ENCODE results near the gene GSG1L.

Gene GSG1L

DNA sequence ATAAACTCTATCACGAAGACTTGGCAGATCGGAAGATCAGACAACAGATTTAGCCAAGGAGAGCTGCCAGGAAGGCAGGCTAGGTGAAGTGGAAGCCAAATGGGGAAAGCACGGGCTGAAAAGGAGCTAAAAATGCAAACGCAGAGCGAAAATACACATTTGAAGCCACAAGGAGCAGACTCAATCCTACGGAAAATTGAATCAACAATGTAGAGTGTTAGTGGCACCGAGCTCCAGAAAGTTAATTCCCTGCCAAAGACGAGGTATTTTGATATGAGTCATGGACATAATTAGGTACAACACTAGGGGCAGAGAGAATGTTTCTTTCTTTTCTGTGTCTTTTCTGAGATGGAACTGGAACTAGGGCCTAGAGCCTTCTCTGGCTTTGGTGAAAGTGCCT, 20.7 kb downstream of the GSG1L start:
- TF ChIP-seq LEF1 (IDR thresholded peaks at IDR 0.05; ENCODE audit: borderline replicate concordance) (no peak), TARDBP (IDR thresholded peaks at IDR 0.05) (no peak), L3MBTL2 (conservative IDR thresholded peaks at IDR 0.05) (no peak), SP1 (IDR thresholded peaks at IDR 0.05) (no peak), SUZ12 (IDR thresholded peaks at IDR 0.05) (no peak), NFRKB (IDR thresholded peaks at IDR 0.05) (no peak), BHLHE40 (IDR thresholded peaks at IDR 0.05; ENCODE audit: borderline replicate concordance) (no peak), FOXM1 (IDR thresholded peaks at IDR 0.05; ENCODE audit: borderline replicate concordance) (no peak), ARNT (IDR thresholded peaks at IDR 0.05) (no peak), FOXK2 (IDR thresholded peaks at IDR 0.05) (no peak), CTBP1 (IDR thresholded peaks at IDR 0.05; ENCODE audit: borderline replicate concordance) (no peak), ZNF384 (IDR thresholded peaks at IDR 0.05) (no peak), ELF4 (IDR thresholded peaks at IDR 0.05) (no peak), FOXA1 (IDR thresholded peaks at IDR 0.05) (no peak), HDGF (IDR thresholded peaks at IDR 0.05; ENCODE audit: borderline replicate concordance) (no peak)
- TF ChIP-seq, protein P1, sequence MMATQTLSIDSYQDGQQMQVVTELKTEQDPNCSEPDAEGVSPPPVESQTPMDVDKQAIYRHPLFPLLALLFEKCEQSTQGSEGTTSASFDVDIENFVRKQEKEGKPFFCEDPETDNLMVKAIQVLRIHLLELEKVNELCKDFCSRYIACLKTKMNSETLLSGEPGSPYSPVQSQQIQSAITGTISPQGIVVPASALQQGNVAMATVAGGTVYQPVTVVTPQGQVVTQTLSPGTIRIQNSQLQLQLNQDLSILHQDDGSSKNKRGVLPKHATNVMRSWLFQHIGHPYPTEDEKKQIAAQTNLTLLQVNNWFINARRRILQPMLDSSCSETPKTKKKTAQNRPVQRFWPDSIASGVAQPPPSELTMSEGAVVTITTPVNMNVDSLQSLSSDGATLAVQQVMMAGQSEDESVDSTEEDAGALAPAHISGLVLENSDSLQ (IDR thresholded peaks at IDR 0.05), result no peak
- ChIA-PET CTCF (no interaction called here), POLR2A (no interaction called here)
- no peak for DNase-seq (ENCODE audit: extremely low spot score)

DNA sequence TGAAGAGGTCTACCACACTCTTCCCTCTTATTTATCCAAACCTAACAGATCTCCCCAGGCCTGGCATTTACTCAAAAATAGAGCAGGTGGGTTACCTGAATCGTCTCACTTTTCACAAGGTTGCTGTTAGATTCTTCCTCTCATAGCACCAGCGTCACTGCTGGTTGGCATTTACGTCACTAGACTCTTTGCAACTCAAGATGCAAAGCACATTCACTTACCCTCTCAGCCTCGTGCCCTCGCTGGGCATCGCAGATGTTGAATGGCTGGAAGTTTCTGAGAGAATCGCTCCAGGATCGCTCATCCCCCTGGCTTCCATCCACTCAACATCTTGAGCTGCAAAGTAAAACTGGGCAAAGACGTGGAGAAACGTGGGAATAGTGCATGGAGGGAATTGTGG, 21.9 kb downstream of the GSG1L start:
- ChIA-PET POLR2A (interaction anchor here (0.6 kb wide), 1 partner anchor 511 kb away, joined by 3 read pairs; no protein-coding TSS in a partner anchor), CTCF (no interaction called here)
- TF ChIP-seq FOXM1 (IDR thresholded peaks at IDR 0.05; ENCODE audit: borderline replicate concordance) (no peak), BHLHE40 (IDR thresholded peaks at IDR 0.05; ENCODE audit: borderline replicate concordance) (no peak), SP1 (IDR thresholded peaks at IDR 0.05) (no peak), ARNT (IDR thresholded peaks at IDR 0.05) (no peak), L3MBTL2 (conservative IDR thresholded peaks at IDR 0.05) (no peak), CTBP1 (IDR thresholded peaks at IDR 0.05; ENCODE audit: borderline replicate concordance) (no peak)
- TF ChIP-seq, protein P1 (IDR thresholded peaks at IDR 0.05), result no peak
- no peak for DNase-seq (ENCODE audit: extremely low spot score)

DNA sequence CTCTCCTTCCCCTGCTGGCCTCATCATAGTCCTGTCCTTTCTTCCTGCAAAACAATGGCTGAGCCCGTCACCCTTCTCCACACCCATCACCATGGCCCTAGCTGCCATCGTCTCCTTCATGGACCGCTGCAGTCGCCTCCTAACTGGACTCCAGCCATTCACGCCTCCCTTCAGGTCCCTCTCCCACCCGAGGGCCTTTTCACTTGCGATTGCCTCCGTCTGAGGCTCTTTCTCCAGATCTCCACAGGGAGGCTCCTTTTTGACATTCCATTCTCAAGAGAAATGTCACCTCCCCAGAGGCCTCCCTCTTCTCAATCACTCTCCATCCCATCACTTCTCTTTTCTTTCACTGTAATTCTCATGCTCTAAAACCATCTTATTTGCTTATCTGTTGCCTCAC, 23.5 kb downstream of the GSG1L start:
- ChIA-PET CTCF (no interaction called here), POLR2A (no interaction called here)
- no peak for DNase-seq (ENCODE audit: extremely low spot score)
- no peak for TF ChIP-seq ZNF384 (IDR thresholded peaks at IDR 0.05)
- no peak for TF ChIP-seq CTBP1 (IDR thresholded peaks at IDR 0.05; ENCODE audit: borderline replicate concordance)
- TF ChIP-seq TARDBP (IDR thresholded peaks at IDR 0.05), result no peak
- no peak for TF ChIP-seq FOXM1 (IDR thresholded peaks at IDR 0.05; ENCODE audit: borderline replicate concordance)
- TF ChIP-seq ARNT (IDR thresholded peaks at IDR 0.05), result no peak
- no peak for TF ChIP-seq FOXK2 (IDR thresholded peaks at IDR 0.05)
- no peak for TF ChIP-seq L3MBTL2 (conservative IDR thresholded peaks at IDR 0.05)
- TF ChIP-seq SUZ12 (IDR thresholded peaks at IDR 0.05), result no peak
- no peak for TF ChIP-seq LEF1 (IDR thresholded peaks at IDR 0.05; ENCODE audit: borderline replicate concordance)
- no peak for TF ChIP-seq NFRKB (IDR thresholded peaks at IDR 0.05)
- TF ChIP-seq FOXA1 (IDR thresholded peaks at IDR 0.05), result no peak

DNA sequence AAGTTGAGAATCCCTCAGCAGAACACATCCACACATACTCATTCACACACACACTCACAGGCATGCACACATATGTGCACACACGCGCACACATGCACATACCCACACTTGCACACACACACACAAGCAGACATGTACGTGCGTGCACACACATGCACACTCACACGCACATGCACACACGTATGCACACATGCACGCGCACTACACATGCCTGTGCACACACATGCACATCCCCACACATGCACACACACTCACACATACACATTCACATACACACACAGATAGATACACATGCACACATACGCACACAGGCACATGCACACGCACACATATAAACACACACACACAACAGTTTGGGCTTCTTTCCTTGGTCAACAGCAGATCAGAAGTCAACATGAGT, 24.0 kb downstream of the GSG1L start:
- ChIA-PET CTCF (no interaction called here), POLR2A (no interaction called here)
- DNase-seq (ENCODE audit: extremely low spot score), result no peak

DNA sequence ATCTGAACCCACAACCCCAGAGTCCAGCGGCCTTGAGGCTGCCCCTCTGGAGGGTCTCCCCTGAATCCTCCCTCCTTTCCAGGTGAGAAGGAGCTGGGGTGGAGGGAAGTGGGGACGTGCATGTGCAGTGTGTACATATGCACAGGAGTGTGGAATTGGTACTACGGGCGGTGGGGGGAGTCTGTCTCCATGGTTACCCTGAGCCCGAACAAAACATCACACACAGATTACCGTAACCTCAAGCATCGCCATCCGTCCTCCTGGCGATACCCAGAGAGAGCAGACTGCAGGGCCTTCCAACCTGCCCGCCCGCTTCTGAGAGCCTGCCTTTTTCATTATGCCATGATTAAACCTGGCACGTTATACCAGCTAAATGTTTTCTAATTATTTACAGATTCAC, 25.1 kb downstream of the GSG1L start:
- POLR2A ChIA-PET, result no interaction called here
- CTCF ChIA-PET, result no interaction called here
- TF ChIP-seq, protein P1 (IDR thresholded peaks at IDR 0.05), result no peak
- TF ChIP-seq ZNF384 (IDR thresholded peaks at IDR 0.05) (no peak), BHLHE40 (IDR thresholded peaks at IDR 0.05; ENCODE audit: borderline replicate concordance) (no peak), SP1 (IDR thresholded peaks at IDR 0.05) (no peak), CTBP1 (IDR thresholded peaks at IDR 0.05; ENCODE audit: borderline replicate concordance) (no peak), FOXK2 (IDR thresholded peaks at IDR 0.05) (no peak), HDGF (IDR thresholded peaks at IDR 0.05; ENCODE audit: borderline replicate concordance) (no peak), SUZ12 (IDR thresholded peaks at IDR 0.05) (no peak), FOXM1 (IDR thresholded peaks at IDR 0.05; ENCODE audit: borderline replicate concordance) (no peak), ARNT (IDR thresholded peaks at IDR 0.05) (no peak), TARDBP (IDR thresholded peaks at IDR 0.05) (no peak), LEF1 (IDR thresholded peaks at IDR 0.05; ENCODE audit: borderline replicate concordance) (no peak)
- no peak for DNase-seq (ENCODE audit: extremely low spot score)

More for the DNA sequence above, 24.0 kb downstream of the GSG1L start:
- TF ChIP-seq FOXK2 (IDR thresholded peaks at IDR 0.05) (no peak), TARDBP (IDR thresholded peaks at IDR 0.05) (no peak), CTBP1 (IDR thresholded peaks at IDR 0.05; ENCODE audit: borderline replicate concordance) (no peak), FOXA1 (IDR thresholded peaks at IDR 0.05) (no peak), SP1 (IDR thresholded peaks at IDR 0.05) (no peak), BHLHE40 (IDR thresholded peaks at IDR 0.05; ENCODE audit: borderline replicate concordance) (no peak), ZNF384 (IDR thresholded peaks at IDR 0.05) (no peak), L3MBTL2 (conservative IDR thresholded peaks at IDR 0.05) (no peak), HDGF (IDR thresholded peaks at IDR 0.05; ENCODE audit: borderline replicate concordance) (no peak), FOXM1 (IDR thresholded peaks at IDR 0.05; ENCODE audit: borderline replicate concordance) (no peak), SUZ12 (IDR thresholded peaks at IDR 0.05) (no peak), ELF4 (IDR thresholded peaks at IDR 0.05) (no peak), LEF1 (IDR thresholded peaks at IDR 0.05; ENCODE audit: borderline replicate concordance) (no peak), NFRKB (IDR thresholded peaks at IDR 0.05) (no peak), ARNT (IDR thresholded peaks at IDR 0.05) (no peak)
- TF ChIP-seq, protein P1 (IDR thresholded peaks at IDR 0.05), result no peak
